ENCODE measurements around the gene FITM2.
"Not testable (repeated sequence)": the region's sequence is repeated elsewhere in the genome, so short reads cannot be mapped to it uniquely, and the experiment has no call there.

Gene FITM2

GRCh38 chr20:44310664-44311639 lies at the start of gene FITM2:
Gene FITM2 (minus strand): TSS chr20:44311202. CDS start chr20:44311148, 54 bp downstream.
- peak; percentile 96 to 98 for DNase-seq (ENCODE audit: low read depth in 2 of 2)

- no peak for DNase-seq (ENCODE audit: low read depth in 2 of 2)
Measured at GRCh38 chr20:44360221-44360620, 49.2 kb upstream of the FITM2 start.

GRCh38 chr20:44358776-44359175 lies 47.8 kb upstream of the FITM2 start:
- no peak for DNase-seq (ENCODE audit: low read depth in 2 of 2)

GRCh38 chr20:44357555-44358125 lies 46.6 kb upstream of the FITM2 start:
- DNase-seq (ENCODE audit: low read depth in 2 of 2): no peak

GRCh38 chr20:44357020-44357419 lies 46.0 kb upstream of the FITM2 start:
- no peak for DNase-seq (ENCODE audit: low read depth in 2 of 2)

- DNase-seq (ENCODE audit: low read depth in 2 of 2): no peak
Measured at GRCh38 chr20:44356353-44356723, 45.3 kb upstream of the FITM2 start.

GRCh38 chr20:44355498-44356352 lies 44.7 kb upstream of the FITM2 start, which contains the start of gene HNF4A:
Gene HNF4A (plus strand): TSS chr20:44355699. CDS start chr20:44355805, 106 bp downstream.
- no peak for DNase-seq (ENCODE audit: low read depth in 2 of 2)

- no peak for DNase-seq (ENCODE audit: low read depth in 2 of 2)
Measured at GRCh38 chr20:44354979-44355497, 44.0 kb upstream of the FITM2 start.

GRCh38 chr20:44350567-44350966 lies 39.6 kb upstream of the FITM2 start:
- no peak for DNase-seq (ENCODE audit: low read depth in 2 of 2)

GRCh38 chr20:44349349-44349748 lies 38.3 kb upstream of the FITM2 start:
- no peak for DNase-seq (ENCODE audit: low read depth in 2 of 2)

- no peak for DNase-seq (ENCODE audit: low read depth in 2 of 2)
Measured at GRCh38 chr20:44348168-44348659, 37.2 kb upstream of the FITM2 start.

GRCh38 chr20:44345941-44346340 lies 34.9 kb upstream of the FITM2 start:
- DNase-seq (ENCODE audit: low read depth in 2 of 2): not testable (repeated sequence)

- no peak for DNase-seq (ENCODE audit: low read depth in 2 of 2)
Measured at GRCh38 chr20:44345147-44345546, 34.1 kb upstream of the FITM2 start.

- no peak for DNase-seq (ENCODE audit: low read depth in 2 of 2)
Measured at GRCh38 chr20:44344723-44345122, 33.7 kb upstream of the FITM2 start.

GRCh38 chr20:44343162-44343675 lies 32.2 kb upstream of the FITM2 start:
- no peak for DNase-seq (ENCODE audit: low read depth in 2 of 2)

GRCh38 chr20:44342248-44342647 lies 31.2 kb upstream of the FITM2 start:
- DNase-seq (ENCODE audit: low read depth in 2 of 2): no peak

- DNase-seq (ENCODE audit: low read depth in 2 of 2): no peak
Measured at GRCh38 chr20:44336725-44337380, 25.9 kb upstream of the FITM2 start, which contains the start of gene R3HDML. Gene R3HDML (plus strand): TSS chr20:44337043. CDS start chr20:44337158, 115 bp downstream.

- no peak for DNase-seq (ENCODE audit: low read depth in 2 of 2)
Measured at GRCh38 chr20:44336086-44336485, 25.1 kb upstream of the FITM2 start.

- no peak for DNase-seq (ENCODE audit: low read depth in 2 of 2)
Measured at GRCh38 chr20:44335675-44336074, 24.7 kb upstream of the FITM2 start.

GRCh38 chr20:44334709-44335108 lies 23.7 kb upstream of the FITM2 start:
- no peak for DNase-seq (ENCODE audit: low read depth in 2 of 2)

- DNase-seq (ENCODE audit: low read depth in 2 of 2): no peak
Measured at GRCh38 chr20:44334306-44334705, 23.3 kb upstream of the FITM2 start.

Measured in stimulated activated CD4-positive, alpha-beta T cell treated with anti-CD3 and anti-CD28 coated beads, Interleukin-1b, Interleukin-23, amount 100 ng/mL, for 1 hour (primary cell).